Skeletal muscle tissue (tissue), 4 donors: ENCODE results near the gene NCKAP5. TPM values are rescaled to one million over a fixed set of nuclear protein-coding genes. Genes with fewer than 3 reads are reported as not detected.

Source experiments
- H3K27ac ChIP-seq: one replicate; pipeline ENCODE4 v1.7.0; 2013; ENCODE audit warnings: mild to moderate bottlenecking, low read depth, low read length, inconsistent platforms
- H3K27me3 ChIP-seq, 3 donors: one replicate each; pipeline ENCODE4 v1.7.0; 2013; ENCODE audit warnings: low read length in 3 of 3; ENCODE audit not compliant: control insufficient read depth in 3 of 3, insufficient read depth in 3 of 3
- H3K36me3 ChIP-seq, 3 donors: one replicate each; pipeline ENCODE4 v1.7.0; 2013; ENCODE audit warnings: low read length in 3 of 3; ENCODE audit not compliant: control insufficient read depth in 3 of 3, insufficient read depth in 3 of 3
- H3K4me1 ChIP-seq, 3 donors: one replicate each; pipeline ENCODE4 v1.7.0; 2013; ENCODE audit warnings: low read length in 3 of 3, mild to moderate bottlenecking in 3 of 3; ENCODE audit not compliant: control insufficient read depth in 3 of 3, insufficient read depth in 3 of 3
- H3K4me3 ChIP-seq, 3 donors: one replicate each; pipeline ENCODE4 v1.7.0; 2013; ENCODE audit warnings: low read length in 3 of 3
- H3K9ac ChIP-seq, 3 donors: one replicate each; pipeline ENCODE4 v1.7.0; 2013; ENCODE audit warnings: low read length in 3 of 3, mild to moderate bottlenecking in 3 of 3, moderate library complexity in 2 of 3, low read depth in 1 of 3
- H3K9me3 ChIP-seq, 3 donors: one replicate each; pipeline ENCODE4 v1.7.0; 2013; ENCODE audit warnings: low read length in 3 of 3; ENCODE audit not compliant: control insufficient read depth in 3 of 3
- total RNA-seq: library from RNA; depleted of rRNA; stranded (reverse); fragments of >200 nt; gene quantifications from one replicate; pipeline ENCODE4 v1.2.3, GENCODE V29; 2014
- donor health status: Osteomylitis.

NCKAP5 gene
- total RNA-seq, 1 donor from 2014 or later, result 5.7 TPM

GRCh38 chr2:133599811-133600210, 31.5 kb upstream of the NCKAP5 start:
- H3K27ac ChIP-seq, result no peak overlapping the region
- H3K9ac ChIP-seq, result no peak overlapping the region
- H3K4me3 ChIP-seq, result no peak overlapping the region
- H3K27me3 ChIP-seq, result peaks cover 0 to 2% (median 0%) of the 10 kb centered on the region in 3 donors
- H3K4me1 ChIP-seq, result peaks cover 5 to 10% (median 7%) of the 10 kb centered on the region in 3 donors
- H3K36me3 ChIP-seq, result no peaks in the 10 kb centered on the region
- no peaks in the 10 kb centered on the region for H3K9me3 ChIP-seq

- Histone ChIP-seq H3K4me3 (no peak overlapping the region), H3K36me3 (no peaks in the 10 kb centered on the region), H3K4me1 (peaks cover 5 to 10% (median 7%) of the 10 kb centered on the region in 3 donors), H3K9me3 (no peaks in the 10 kb centered on the region), H3K27ac (no peak overlapping the region), H3K9ac (no peak overlapping the region), H3K27me3 (peaks cover 0 to 2% (median 0%) of the 10 kb centered on the region in 3 donors)
These were observed 31.0 kb upstream of the NCKAP5 start for GRCh38 chr2:133599211-133599803.

DNA sequence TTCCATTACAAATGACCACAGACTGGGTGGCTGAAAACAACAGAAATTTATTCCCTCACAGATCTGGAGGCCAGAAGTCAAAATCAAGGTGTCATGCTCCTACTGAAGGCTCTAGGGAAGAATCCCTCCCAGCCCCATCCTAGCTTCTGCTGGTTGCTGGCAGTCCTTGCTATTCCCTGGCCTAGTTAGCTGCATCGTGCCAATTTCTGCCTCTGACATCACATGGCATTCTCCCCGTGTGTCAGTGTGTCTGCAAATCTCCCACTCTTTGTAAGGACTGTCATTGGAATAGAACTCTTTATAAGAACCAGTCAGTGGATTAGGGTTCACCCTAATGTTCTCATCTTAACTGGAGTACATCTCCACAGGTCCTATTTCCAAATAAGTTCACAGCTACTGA, 30.5 kb upstream of the NCKAP5 start:
- no peak overlapping the region for H3K4me3 ChIP-seq
- H3K9me3 ChIP-seq, result no peaks in the 10 kb centered on the region
- H3K4me1 ChIP-seq, result peaks cover 5 to 10% (median 7%) of the 10 kb centered on the region in 3 donors
- H3K27me3 ChIP-seq, result peaks cover 0 to 2% (median 0%) of the 10 kb centered on the region in 3 donors
- H3K36me3 ChIP-seq, result no peaks in the 10 kb centered on the region
- H3K9ac ChIP-seq, result no peak overlapping the region
- no peak overlapping the region for H3K27ac ChIP-seq

- no peak overlapping the region for H3K9ac ChIP-seq
- H3K9me3 ChIP-seq, result no peaks in the 10 kb centered on the region
- peaks cover 0 to 2% (median 0%) of the 10 kb centered on the region in 3 donors for H3K27me3 ChIP-seq
- H3K4me1 ChIP-seq, result no peaks in the 10 kb centered on the region
- H3K27ac ChIP-seq, result no peak overlapping the region
- no peaks in the 10 kb centered on the region for H3K36me3 ChIP-seq
- H3K4me3 ChIP-seq, result no peak overlapping the region
These were observed 28.6 kb upstream of the NCKAP5 start for GRCh38 chr2:133596701-133597393.

- H3K9ac ChIP-seq, result peak overlapping the region in 1 of 3 donors; percentile 56
- peak overlapping the region; percentile 61 for H3K27ac ChIP-seq
- H3K4me1 ChIP-seq, result peaks cover 2 to 10% (median 5%) of the 10 kb centered on the region in 3 donors
- no peaks in the 10 kb centered on the region for H3K27me3 ChIP-seq
- no peaks in the 10 kb centered on the region for H3K36me3 ChIP-seq
- no peaks in the 10 kb centered on the region for H3K9me3 ChIP-seq
- peak overlapping the region in 1 of 3 donors; percentile 21 for H3K4me3 ChIP-seq
These were observed 22.9 kb upstream of the NCKAP5 start for GRCh38 chr2:133591164-133591563.

GRCh38 chr2:133589456-133589855, 21.2 kb upstream of the NCKAP5 start:
- no peak overlapping the region for H3K4me3 ChIP-seq
- no peaks in the 10 kb centered on the region for H3K9me3 ChIP-seq
- no peak overlapping the region for H3K27ac ChIP-seq
- H3K27me3 ChIP-seq, result no peaks in the 10 kb centered on the region
- no peak overlapping the region for H3K9ac ChIP-seq
- H3K36me3 ChIP-seq, result no peaks in the 10 kb centered on the region
- H3K4me1 ChIP-seq, result peaks cover 2 to 10% (median 5%) of the 10 kb centered on the region in 3 donors

GRCh38 chr2:133588144-133588543, 19.9 kb upstream of the NCKAP5 start:
- Histone ChIP-seq H3K4me3 (no peak overlapping the region), H3K36me3 (no peaks in the 10 kb centered on the region), H3K9ac (no peak overlapping the region), H3K9me3 (no peaks in the 10 kb centered on the region), H3K4me1 (peaks cover 2 to 10% (median 5%) of the 10 kb centered on the region in 3 donors), H3K27me3 (no peaks in the 10 kb centered on the region), H3K27ac (no peak overlapping the region)

GRCh38 chr2:133586978-133587377, 18.7 kb upstream of the NCKAP5 start:
- Histone ChIP-seq H3K36me3 (no peaks in the 10 kb centered on the region), H3K4me3 (no peak overlapping the region), H3K9ac (no peak overlapping the region), H3K9me3 (no peaks in the 10 kb centered on the region), H3K4me1 (peaks cover 2 to 10% (median 5%) of the 10 kb centered on the region in 3 donors), H3K27ac (no peak overlapping the region), H3K27me3 (no peaks in the 10 kb centered on the region)

DNA sequence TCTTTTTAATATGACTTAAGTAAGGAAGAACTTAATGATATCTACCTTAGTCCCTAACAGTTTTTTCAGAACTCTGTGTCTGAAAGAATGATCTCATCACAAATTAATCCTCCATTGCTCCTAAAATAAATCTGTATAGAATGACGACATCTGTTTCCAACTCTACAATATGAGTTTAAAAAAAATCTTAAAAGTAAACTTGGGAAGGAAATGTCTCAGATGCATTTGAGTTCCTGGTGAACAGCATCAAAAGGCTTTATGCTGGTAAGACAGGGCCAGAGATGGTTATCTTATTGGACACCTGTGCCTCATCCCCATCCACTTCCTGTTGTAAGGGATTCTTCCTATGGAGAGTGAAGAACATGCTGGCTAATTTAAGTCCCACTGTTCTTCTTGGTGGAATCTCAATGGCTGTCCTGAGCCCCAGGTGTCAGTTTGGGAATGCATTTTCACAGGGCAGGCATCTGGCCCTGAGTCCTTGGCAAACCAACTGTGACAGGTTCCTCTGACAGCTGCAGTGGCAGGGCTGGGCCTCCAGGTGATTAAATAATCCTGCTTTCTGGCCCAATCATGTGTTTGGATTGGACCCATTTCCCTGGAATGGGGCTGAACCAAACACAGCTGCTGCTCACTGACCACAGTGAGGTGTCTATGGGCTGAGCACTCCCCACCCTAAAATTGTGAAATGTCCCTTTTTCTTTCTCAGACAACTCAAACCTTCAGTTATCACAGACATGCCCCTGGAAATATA, 12.9 kb upstream of the NCKAP5 start:
- Histone ChIP-seq H3K27me3 (no peaks in the 10 kb centered on the region), H3K4me3 (no peak overlapping the region), H3K4me1 (peaks cover 0 to 4% (median 4%) of the 10 kb centered on the region in 3 donors), H3K36me3 (no peaks in the 10 kb centered on the region), H3K9me3 (no peaks in the 10 kb centered on the region), H3K9ac (no peak overlapping the region), H3K27ac (no peak overlapping the region)

GRCh38 chr2:133579274-133579673, 11.0 kb upstream of the NCKAP5 start:
- Histone ChIP-seq H3K27me3 (no peaks in the 10 kb centered on the region), H3K36me3 (no peaks in the 10 kb centered on the region), H3K9me3 (no peaks in the 10 kb centered on the region), H3K9ac (no peak overlapping the region), H3K4me3 (no peak overlapping the region), H3K4me1 (peaks cover 0 to 4% (median 4%) of the 10 kb centered on the region in 3 donors), H3K27ac (no peak overlapping the region)
